Urothelium cell line (cell line): ENCODE results near the gene CYBC1.
A peak's percentile ranks its signal among the peaks of the same experiment; 100 is the strongest.

Experiments
- DNase-seq: peaks from one replicate; pipeline ENCODE4 v3.0.0; 2011; ENCODE audit warnings: low spot score, mixed read lengths
- FAIRE-seq: peaks from 2 replicates; lab custom pipeline; 2011; peaks lifted over from hg19 to GRCh38; lab: Jason Lieb, UNC

The CYBC1 gene

GRCh38 chr17:82449883-82450356 lies 632 bp downstream of the CYBC1 start:
- FAIRE-seq = no peak

GRCh38 chr17:82449131-82449882 lies 1.2 kb downstream of the CYBC1 start:
- FAIRE-seq (peak; percentile 58), DNase-seq (no peak)

More at GRCh38 chr17:82449883-82450356, 632 bp downstream of the CYBC1 start:
- DNase-seq = no peak

- no peak for DNase-seq
- FAIRE-seq = no peak
These were observed 2.7 kb downstream of the CYBC1 start for GRCh38 chr17:82447876-82448275.

GRCh38 chr17:82446649-82447048 lies 3.9 kb downstream of the CYBC1 start:
- FAIRE-seq (no peak), DNase-seq (no peak)

- FAIRE-seq (no peak), DNase-seq (no peak)
These were observed 4.4 kb downstream of the CYBC1 start for GRCh38 chr17:82446124-82446523.

- DNase-seq (no peak), FAIRE-seq (no peak)
These were observed 5.0 kb downstream of the CYBC1 start for GRCh38 chr17:82445542-82445941.

- no peak for DNase-seq
- FAIRE-seq = no peak
These were observed 5.5 kb downstream of the CYBC1 start for GRCh38 chr17:82444941-82445521.

- FAIRE-seq (peak; percentile 75), DNase-seq (no peak)
These were observed 6.2 kb downstream of the CYBC1 start for GRCh38 chr17:82444284-82444893.

- no peak for FAIRE-seq
These were observed 6.9 kb downstream of the CYBC1 start for GRCh38 chr17:82443465-82444283.

GRCh38 chr17:82442643-82443464 lies 7.7 kb downstream of the CYBC1 start:
- no peak for FAIRE-seq
- no peak for DNase-seq

More at GRCh38 chr17:82443465-82444283, 6.9 kb downstream of the CYBC1 start:
- DNase-seq = no peak

- DNase-seq = no peak
- no peak for FAIRE-seq
These were observed 8.7 kb downstream of the CYBC1 start for GRCh38 chr17:82441691-82442487.

GRCh38 chr17:82440991-82441627 lies 9.4 kb downstream of the CYBC1 start:
- FAIRE-seq = peak; percentile 96

GRCh38 chr17:82440469-82440981 lies 10.0 kb downstream of the CYBC1 start:
- FAIRE-seq = no peak

More at GRCh38 chr17:82440991-82441627, 9.4 kb downstream of the CYBC1 start:
- DNase-seq = no peak

GRCh38 chr17:82439829-82440365 lies 10.7 kb downstream of the CYBC1 start:
- no peak for FAIRE-seq

More at GRCh38 chr17:82440469-82440981, 10.0 kb downstream of the CYBC1 start:
- DNase-seq = no peak

GRCh38 chr17:82439194-82439828 lies 11.2 kb downstream of the CYBC1 start:
- FAIRE-seq (no peak), DNase-seq (no peak)

More at GRCh38 chr17:82439829-82440365, 10.7 kb downstream of the CYBC1 start:
- no peak for DNase-seq

GRCh38 chr17:82438401-82439193 lies 12.0 kb downstream of the CYBC1 start:
- no peak for FAIRE-seq
- no peak for DNase-seq

GRCh38 chr17:82437325-82437668 lies 13.3 kb downstream of the CYBC1 start:
- no peak for FAIRE-seq
- DNase-seq = no peak
